ENCODE measurements around the gene CKMT1A.
"Not testable (repeated sequence)": the region's sequence is repeated elsewhere in the genome, so short reads cannot be mapped to it uniquely, and the experiment has no call there.

DNA sequence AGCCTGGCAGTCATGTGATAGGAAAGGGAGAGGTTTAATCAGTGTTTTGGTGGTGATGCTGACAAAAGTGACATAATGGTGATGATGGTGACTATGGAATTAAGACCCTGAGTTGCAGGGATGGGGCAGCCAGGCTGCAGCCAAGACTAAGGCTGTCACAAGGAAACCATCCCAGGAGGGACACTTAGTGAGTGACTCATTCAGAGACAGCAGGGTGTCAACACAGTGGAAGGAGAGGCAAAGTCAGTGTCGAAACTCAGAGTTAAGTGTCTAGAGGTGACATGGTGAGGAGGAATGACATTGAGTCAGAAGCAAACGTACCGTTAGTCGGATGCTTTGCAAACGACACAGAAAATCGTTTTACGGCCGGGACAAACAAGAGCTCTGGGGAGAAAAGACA lies 30.3 kb upstream of the CKMT1A start:
- TF ChIP-seq, protein P1, sequence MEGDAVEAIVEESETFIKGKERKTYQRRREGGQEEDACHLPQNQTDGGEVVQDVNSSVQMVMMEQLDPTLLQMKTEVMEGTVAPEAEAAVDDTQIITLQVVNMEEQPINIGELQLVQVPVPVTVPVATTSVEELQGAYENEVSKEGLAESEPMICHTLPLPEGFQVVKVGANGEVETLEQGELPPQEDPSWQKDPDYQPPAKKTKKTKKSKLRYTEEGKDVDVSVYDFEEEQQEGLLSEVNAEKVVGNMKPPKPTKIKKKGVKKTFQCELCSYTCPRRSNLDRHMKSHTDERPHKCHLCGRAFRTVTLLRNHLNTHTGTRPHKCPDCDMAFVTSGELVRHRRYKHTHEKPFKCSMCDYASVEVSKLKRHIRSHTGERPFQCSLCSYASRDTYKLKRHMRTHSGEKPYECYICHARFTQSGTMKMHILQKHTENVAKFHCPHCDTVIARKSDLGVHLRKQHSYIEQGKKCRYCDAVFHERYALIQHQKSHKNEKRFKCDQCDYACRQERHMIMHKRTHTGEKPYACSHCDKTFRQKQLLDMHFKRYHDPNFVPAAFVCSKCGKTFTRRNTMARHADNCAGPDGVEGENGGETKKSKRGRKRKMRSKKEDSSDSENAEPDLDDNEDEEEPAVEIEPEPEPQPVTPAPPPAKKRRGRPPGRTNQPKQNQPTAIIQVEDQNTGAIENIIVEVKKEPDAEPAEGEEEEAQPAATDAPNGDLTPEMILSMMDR (IDR thresholded peaks at IDR 0.05): not testable (repeated sequence)
- not testable (repeated sequence) for TF ChIP-seq POLR2A (IDR thresholded peaks at IDR 0.05)

All from tibial nerve (tissue), 3 donors.